Uterus (tissue), 2 donors: ENCODE data around the gene BTBD17.

Experiments
- CTCF ChIP-seq, 4 experiments: fragments of 200-600 bp in 2 of 4; fragments of 450-650 bp in 2 of 4; sonication (generic) in 2 of 4; IDR thresholded peaks; one replicate each; pipeline ENCODE4 v1.5.1; 2016 to 2019; ENCODE audit warnings: antibody characterized with exemption in 4 of 4, mild to moderate bottlenecking in 2 of 4, moderate library complexity in 1 of 4
- POLR2A ChIP-seq, 2 donors: fragments of 450-650 bp; IDR thresholded peaks; one replicate each; pipeline ENCODE4 v1.6.1; 2016; ENCODE audit warnings: antibody characterized with exemption in 2 of 2, mild to moderate bottlenecking in 1 of 2, moderate library complexity in 1 of 2

- TF ChIP-seq CTCF (IDR thresholded peaks at IDR 0.05), result no peak
- TF ChIP-seq POLR2A (IDR thresholded peaks at IDR 0.05), result no peak
Measured at GRCh38 chr17:74349120-74349519, 12.5 kb downstream of the BTBD17 start.
